PC-3 (cell line): ENCODE results near the gene ANK3.

ENCODE experiments used
- CTCF ChIP-seq: fragments of 300-600 bp; sonication (generic); conservative IDR thresholded peaks from 2 replicates; pipeline ENCODE4 v1.5.1; 2017; ENCODE audit warnings: antibody characterized with exemption, low read depth, mild to moderate bottlenecking, low read length
- EZH2 ChIP-seq: fragments of 300-600 bp; sonication (generic); IDR thresholded peaks from one replicate; pipeline ENCODE4 v1.6.1; 2017; ENCODE audit warnings: antibody characterized with exemption, mild to moderate bottlenecking, low read length; ENCODE audit not compliant: unreplicated experiment
- EZH2phosphoT487 ChIP-seq: fragments of 300-600 bp; sonication (generic); IDR thresholded peaks from 2 replicates; pipeline ENCODE4 v1.6.1; 2018; ENCODE audit warnings: mild to moderate bottlenecking, antibody characterized with exemption, low read length, borderline replicate concordance

- TF ChIP-seq CTCF (no peak), EZH2phosphoT487 (no peak), EZH2 (no peak)
Measured at GRCh38 chr10:60148266-60148840, 241.3 kb downstream of the ANK3 start.
